ENCODE measurements around the gene LYL1.
"Not testable (repeated sequence)": the region's sequence is repeated elsewhere in the genome, so short reads cannot be mapped to it uniquely, and the experiment has no call there.

LYL1 gene

DNA sequence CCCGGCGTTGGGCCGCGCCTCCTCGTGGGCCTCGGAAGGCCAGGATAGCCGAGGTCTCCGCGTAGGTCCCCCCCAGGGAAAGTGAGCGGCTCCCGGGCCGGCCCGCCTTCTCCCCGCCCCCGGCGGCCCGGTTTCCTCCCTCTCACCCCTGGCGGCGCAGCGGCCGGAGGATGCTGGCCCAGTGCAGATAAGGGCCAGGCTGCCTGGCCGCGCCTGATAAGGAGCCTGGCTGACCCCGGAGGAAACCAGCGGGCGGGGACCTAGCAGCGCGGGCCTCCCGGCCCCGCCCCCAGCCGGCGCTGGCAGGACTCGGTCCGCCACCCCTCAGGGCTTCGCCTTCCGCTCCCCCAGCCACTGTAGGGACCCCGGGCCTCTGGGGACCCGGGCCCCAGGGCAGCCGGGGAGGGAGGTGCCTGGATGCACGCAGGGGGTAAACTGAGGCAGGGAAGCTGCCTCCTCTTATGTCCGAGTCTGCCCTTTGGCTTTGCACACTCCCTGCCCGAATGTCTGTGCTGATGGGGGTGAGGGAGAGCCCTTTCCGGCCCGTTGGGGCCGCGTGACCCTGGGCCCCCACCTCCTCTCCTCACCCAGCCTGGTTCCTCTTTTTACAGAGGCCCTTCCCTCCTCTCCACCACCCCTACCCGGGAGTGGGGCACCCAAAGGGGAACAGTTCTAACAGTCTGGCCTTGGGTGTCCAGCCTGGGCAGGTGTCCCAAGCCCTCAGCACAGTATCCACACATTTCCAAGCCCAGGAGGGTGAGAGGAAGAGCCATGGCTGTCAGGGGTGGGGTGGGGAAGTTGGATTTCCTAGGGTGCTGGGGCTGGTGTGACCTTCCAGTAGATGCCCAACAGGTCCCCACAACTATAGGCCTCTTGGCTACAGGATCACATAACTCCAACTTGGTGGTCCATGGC is at the start of gene LYL1:
TSS of gene LYL1 (minus strand) at position 193 of the 915 bp plus-strand sequence. CDS start 1,687 bp downstream, outside the sequence.
- DNase-seq = peak; percentile 75

DNA sequence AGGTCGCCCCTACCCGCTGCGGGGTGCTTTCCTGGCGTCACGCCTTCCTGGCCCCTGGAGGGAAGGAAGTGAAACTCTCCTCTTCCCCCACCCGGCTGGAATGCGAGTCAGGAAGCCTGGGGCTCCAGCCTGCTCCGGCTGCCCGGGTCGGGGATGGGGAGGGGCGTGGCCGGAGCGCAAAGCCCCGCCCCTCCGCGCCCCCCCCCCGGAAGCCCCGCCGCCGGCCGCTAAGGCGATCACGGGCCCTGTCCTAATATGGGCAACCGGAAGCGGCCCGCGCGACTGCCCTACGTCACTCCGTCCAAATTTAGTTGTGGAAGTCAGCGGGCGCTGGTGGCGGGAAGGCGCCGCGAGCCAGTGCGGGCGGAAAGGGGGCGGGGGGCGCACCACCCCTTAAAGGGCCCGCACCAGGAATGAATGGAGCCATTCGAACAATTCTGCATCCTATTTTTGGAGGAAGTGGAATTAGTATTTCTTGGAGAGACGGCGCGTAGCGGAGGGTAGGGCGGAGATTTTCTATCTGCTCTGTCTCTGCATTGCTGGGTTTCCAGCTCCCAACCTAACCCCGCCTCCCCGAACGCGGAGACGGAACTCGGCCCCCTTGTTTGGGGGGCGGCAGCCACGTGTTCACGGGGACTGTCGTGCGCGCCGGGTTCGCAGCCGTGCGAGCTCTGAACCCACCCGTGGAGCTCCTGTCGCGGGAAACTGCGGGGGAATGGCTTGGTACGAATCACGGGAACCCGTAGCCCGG is 49.1 kb upstream of the LYL1 start:
- DNase-seq = peak; percentile 99

DNA sequence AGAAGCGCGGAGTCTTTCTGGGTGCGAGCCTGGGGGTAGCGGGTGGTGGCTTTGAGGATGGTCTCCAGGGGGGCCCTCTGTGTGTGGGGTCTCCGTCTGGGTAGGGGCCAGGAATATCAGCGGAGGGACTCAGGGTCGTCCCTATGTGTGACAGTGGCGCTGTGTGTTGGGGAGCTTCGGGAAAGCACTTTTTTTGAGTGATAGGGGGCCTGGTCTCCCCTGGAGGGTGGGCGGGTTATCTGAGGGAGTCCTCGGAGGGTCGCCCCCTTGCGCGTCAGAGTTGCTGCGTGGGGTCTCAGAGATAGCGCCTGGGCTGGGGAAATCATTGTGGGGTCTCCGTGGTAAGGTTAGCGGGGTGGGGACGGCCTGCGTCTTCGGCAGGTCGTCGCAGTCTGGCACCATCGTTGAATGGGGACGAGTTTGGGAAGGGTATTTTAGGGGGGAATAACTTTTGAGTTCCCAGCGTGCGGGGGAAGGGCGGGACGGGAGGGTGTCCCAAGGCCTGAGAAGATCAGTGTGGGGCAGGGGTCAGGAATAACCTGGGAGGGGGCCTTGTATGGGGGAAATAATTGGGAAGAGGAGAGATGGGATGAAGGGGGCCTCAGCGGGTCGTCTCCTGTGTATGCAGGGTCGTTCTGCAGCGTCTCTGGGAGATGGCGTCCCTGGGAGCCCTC is 48.4 kb upstream of the LYL1 start:
- DNase-seq = peak; percentile 70

DNA sequence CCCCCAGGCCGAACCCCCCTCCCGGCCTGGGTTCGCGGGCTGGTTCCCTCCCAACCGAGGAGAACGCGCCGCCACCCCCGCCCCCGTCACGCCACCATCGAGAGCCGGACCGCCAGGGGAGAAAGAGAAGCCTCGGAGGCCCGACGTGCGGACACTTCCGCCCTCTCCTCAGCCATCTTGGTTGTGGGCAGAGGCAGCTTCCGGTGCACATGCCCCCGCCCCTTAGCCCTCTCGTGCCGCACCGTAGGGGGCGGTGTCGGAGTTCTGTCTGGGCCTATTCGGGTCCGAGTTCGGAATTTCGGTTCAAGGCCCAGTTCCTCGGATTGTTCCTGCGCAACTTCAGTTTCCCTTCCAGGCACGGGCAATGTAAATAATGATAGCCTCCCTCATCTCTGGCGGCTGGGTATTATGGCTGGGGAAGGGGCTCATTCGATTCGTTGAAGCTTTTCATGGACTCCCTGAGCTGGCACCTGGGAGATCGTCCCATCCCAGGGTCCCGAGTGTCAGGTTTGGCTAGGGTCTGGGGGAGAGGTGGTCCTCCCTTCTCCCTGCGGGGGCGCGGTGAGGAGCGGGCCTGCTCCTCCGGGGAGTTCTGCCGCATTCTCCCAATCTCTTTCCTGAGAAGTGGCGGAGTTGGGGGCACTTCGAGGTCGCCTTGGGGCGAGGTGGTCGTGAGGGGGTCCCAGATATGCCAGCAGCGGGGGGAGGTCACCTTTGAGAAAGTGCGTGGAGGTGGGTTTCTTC is 47.7 kb upstream of the LYL1 start, which contains the start of the genes IER2 and STX10:
TSS of gene IER2 (plus strand) at position 225 of the 744 bp plus-strand sequence. CDS start 2,776 bp downstream, outside the sequence.
TSS of gene STX10 (minus strand) at position 189 of the 744 bp plus-strand sequence. CDS start 202 bp downstream, outside the sequence.
- peak; percentile 96 for DNase-seq

DNA sequence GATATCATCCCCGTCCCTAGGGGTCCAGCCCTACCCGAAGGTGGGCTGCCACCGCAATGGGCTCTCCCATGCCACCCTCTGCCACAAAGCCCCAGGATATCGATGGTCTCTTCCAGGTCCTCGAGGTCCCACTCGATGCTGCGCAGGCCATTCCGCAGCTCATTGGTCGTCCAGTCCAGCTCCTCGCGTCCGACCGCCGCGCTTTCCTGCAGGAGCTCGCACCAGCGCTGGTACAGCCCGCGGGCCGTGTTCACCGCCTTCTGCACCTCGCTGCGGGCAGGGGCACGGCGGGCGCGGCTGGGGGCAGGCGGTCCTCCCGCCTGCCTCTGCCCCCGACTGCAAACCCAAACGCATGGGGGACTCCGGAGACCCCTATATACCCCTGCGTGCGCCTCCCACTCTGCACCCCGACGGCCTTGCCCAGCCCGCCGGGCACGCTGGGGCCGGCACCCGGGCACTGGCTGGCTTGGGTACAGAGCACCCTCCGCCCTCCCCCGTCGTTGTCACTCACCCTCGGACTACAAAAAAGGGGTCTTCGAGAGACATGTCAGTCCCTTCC is 47.0 kb upstream of the LYL1 start:
- DNase-seq = peak; percentile 66

DNA sequence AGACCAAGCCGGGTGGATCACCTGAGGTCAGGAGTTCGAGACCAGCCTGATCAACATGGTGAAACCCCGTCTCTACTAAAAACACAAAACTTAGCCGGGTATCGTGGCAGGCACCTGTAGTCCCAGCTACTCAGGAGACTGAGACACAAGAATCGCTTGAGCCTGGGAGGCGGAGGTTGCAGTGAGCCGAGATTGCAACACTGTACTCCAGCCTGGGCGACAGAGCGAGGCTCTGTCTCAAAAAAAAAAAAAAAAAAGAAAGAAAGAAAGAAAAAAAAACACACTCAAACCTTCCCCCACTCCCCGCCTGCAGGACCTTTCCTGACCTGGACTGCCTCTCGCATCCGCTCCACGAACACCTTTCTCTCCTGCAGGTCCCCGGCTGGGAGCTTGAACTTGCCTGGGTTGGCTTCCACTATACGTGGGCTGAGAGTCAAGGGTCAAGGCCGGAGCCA is 46.5 kb upstream of the LYL1 start:
- DNase-seq = not testable (repeated sequence)

DNA sequence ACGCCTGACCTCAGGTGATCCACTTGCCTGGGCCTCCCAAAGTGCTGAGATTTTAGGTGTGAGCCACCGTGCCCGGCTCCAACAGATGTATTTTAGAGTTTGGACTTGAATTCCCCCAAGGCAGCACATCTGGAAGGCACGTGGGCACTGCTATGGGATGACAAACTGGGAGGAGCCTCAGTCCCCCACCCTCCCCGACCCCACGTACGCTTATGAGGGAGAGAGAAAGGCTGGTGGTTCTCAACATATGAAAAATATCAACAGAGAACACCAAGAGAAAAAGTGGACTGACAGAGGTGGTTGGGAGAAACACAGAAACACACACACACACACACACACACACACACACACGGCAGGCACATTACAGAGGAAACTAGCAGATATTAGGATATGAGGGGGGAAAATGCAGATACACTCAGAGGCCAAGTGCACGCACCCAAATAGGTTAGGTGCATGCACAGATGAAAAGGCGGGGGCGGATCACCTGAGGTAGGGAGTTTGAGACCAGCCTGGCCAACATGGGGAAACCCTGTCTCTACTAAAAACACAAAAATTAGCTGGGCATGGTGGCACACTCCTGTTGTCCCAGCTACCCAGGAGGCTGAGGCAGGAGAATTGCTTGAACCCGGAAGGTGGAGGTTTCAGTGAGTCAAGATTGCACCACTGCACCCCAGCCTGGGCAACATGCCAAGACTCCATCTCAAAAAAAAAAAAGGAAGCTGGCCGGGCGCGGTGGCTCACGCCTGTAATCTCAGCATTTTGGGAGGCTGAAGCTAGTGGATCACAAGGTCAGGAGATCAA is 44.3 kb upstream of the LYL1 start:
- no peak for DNase-seq

DNA sequence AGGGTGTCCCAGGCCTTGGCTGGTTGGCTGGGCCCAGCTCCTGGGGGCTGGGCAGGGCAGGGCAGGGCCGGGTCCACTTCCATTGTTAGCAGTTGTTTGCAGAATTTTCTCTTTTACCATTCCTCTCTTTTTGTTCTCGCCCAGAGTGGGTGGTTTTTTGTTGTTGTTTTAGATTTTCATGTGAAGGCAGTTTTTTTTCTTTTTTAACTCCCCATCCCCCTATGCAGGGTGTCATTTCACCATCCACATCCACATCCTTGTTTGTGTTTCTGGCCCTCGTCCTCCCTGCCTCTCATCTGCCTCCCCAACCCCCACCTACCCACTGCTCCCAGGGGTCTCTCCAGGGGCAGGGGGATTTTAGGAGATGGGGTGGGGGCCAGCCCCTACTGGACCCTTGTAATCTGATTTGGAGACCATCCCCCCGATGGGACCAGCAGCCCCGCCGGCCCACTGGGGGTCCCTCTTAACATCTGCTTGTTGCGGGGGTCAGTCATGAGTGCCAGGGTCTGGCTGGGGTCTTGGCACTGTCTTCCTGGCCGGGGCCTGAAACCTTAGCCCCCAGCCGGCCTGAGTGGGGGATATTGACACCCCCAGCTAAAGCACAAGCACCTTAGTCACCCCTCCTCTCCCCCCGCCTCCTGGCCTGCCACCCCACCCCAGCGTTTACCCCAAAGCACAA is 37.1 kb upstream of the LYL1 start:
- DNase-seq = no peak

DNA sequence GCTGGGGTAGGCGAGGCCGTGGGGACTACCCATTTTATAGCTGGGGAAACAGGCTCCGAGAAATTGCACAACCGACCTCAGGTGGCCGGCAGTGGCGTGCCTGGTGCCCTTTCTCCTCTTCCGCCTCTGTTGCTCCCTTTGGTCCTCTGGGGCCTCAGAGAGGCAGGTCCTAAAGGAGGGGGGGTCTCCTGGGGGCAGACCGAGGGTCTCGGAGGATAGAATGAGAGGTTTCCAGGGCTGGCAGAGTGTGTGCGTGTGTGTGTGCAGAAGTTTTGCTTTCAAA is 36.2 kb upstream of the LYL1 start:
- no peak for DNase-seq

DNA sequence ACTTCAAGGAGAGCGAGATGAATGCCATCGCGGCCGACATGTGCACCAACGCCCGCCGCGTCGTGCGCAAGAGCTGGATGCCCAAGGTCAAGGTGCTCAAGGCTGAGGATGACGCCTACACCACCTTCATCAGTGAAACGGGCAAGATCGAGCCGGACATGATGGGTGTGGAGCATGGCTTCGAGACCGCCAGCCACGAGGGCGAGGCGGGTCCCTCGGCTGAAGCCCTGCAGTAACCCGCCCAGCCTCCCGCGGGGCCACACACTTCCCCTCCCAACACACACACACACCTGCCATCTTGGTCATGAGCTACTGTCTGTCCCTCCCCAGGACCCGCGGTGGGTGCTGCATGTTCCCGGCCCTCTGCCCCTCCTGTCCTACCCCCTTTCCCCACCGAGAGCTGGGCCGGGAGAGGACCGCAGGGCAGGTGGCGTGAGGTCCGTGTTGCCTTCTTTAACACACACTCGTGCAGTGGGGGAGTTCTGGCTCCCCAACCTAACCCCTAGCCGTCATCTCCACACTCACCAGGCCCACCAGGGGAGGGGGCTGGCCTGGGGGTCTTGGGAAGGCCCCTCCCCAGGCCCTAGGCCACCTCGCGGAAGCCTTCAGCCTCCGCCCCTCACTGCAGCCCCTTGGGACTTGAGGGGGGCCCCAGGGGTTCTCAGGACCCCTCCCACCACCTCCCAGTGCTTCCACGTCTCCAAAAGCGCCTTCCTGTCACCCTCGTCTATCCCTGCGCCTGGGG is 35.7 kb upstream of the LYL1 start:
- no peak for DNase-seq

DNA sequence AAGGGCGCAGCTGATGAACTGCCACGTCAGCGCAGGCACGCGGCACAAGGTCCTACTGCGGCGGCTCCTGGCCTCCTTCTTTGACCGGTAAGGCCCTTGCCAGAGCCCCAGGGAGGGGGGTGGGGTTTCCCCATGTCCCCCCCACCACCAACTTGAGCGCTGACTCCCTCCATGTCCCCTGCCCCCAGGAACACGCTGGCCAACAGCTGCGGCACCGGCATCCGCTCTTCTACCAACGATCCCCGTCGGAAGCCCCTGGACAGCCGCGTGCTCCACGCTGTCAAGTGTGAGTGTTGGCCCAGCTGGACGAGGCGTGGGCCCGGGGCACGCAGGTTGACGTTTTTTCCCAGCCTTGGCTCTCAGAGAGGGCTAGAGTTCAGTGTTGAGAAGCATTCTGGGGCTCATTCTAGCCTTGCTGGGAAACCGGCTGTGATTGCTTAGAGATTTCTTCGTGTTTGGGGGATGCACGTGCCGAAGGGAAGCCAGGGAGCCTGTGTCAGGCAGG is 34.7 kb upstream of the LYL1 start:
- DNase-seq = no peak

DNA sequence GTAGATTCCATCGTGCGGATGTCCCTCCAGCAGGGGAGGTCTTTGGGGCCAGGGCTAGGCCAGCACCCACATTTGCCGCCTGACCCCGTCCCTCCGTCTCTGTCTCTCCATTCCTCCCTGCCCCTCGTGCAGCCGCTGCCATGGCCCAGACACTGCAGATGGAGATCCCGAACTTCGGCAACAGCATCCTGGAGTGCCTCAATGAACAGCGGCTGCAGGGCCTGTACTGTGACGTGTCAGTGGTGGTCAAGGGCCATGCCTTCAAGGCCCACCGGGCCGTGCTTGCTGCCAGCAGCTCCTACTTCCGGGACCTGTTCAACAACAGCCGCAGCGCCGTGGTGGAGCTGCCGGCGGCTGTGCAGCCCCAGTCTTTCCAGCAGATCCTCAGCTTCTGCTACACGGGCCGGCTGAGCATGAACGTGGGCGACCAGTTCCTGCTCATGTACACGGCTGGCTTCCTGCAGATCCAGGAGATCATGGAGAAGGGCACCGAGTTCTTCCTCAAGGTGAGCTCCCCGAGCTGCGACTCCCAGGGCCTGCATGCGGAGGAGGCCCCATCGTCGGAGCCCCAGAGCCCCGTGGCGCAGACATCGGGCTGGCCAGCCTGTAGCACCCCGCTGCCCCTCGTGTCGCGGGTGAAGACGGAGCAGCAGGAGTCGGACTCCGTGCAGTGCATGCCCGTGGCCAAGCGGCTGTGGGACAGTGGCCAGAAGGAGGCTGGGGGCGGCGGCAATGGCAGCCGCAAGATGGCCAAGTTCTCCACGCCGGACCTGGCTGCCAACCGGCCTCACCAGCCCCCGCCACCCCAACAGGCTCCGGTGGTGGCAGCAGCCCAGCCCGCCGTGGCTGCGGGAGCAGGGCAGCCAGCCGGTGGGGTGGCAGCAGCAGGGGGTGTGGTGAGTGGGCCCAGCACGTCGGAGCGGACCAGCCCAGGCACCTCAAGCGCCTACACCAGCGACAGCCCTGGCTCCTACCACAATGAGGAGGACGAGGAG is 32.7 kb upstream of the LYL1 start:
- no peak for DNase-seq

DNA sequence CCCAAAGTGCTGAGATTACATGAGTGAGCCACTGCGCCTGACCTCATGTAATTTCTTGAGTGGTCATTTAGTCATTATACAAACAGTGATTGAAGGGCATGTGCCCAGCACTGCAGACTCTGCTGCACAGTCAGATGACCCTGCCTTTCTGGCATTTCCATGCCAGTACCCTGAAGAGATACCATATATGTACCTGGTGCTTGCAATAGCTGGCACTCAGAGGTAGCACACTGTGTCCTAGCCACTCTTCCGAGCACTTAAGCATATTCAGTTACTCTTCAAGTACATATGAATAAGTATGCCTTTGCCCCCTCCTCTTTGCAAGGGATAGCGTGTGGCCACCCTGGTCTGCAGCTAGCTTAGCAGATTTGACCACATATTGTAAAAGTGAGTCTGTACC is 32.0 kb upstream of the LYL1 start:
- DNase-seq = no peak

DNA sequence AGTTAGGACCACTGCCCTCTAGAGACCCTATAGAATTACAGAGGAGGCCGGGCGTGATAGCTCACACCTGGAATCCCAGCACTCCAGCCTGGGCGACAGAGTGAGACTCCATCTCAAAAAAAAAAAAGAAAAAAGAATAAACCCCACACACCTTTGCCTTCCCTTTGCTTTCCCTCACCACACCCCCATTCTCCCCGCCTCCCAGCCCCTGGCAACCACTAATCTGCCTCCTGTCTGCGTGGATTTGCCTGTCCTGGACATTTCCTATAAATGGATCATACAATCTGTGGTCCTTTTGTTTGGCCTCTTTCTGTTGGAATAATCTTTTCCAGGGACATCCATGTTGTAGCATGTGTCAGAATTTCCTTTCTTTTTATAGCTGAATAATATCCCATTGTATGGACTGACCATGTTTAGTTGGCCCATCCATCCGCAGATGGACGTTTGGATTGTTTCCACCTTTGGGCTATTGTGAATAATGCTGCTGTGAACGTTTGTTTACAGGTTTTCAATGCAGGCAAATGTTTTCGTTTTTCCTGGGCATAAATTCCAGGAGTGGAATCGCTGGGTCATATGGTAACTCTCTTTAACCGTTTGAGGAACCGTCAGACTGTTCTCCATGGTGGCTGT is 30.7 kb upstream of the LYL1 start:
- no peak for DNase-seq

DNA sequence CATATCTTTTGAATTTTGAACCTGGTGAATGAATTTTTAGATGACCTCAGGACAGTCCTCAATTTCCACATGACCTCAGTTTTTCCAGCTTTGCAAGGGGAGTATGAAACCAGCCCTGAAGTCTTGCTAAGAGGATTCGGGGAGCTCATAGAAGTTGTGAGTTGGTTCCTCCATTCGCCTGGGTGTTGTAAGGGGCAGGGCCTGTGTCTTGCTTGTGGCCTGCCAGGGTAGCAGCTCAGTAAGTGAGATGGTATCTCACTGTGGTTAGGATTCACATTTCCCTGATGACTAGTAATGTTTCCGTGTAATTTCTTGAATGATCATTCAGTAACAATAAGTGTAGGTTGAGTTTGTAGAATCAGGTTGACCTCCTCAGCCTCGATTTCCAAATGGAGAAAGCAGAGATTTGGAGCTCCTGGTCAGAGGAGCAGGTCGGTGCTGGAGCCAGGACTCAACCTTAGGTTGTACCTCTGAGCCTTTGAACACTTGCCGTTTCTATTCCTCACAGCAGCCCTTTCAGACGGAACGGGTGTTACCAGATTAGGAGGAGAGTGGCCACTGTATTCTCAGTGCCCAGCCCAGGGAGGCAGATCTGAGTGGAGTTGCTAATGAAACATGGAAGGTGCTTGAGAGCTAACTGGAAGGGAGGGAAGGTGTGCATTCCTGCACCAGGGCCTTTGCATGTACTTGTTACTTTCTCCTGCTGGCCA is 30.0 kb upstream of the LYL1 start:
- DNase-seq = no peak

DNA sequence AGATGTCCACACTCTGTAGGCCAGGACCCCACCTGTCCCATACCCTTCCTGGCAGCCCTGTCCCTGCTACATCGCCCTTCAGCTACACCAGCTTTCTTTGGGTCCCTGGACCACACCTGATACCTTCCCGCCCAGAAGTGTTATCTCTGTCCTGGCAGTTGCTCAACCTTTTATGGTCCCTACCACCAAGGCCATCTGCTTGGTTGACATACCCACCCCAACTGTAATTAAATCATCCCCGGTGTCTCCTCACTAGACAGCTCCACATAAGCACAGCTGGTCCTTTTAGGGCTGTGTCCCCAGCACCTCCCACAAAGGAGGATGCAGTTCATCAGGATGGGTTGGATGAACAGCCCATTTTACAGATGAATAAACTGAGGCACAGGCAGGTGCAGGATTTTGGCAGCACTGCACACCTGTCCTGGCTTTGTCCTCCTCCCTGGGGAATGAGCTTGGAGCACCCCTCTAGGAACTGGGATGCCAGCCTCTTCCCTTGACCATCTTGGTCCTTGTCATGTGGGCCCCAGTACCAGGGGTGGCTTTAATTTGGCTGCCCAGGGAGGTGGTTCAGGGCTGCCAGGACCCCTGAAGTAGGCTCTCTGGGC is 28.3 kb upstream of the LYL1 start:
- no peak for DNase-seq

DNA sequence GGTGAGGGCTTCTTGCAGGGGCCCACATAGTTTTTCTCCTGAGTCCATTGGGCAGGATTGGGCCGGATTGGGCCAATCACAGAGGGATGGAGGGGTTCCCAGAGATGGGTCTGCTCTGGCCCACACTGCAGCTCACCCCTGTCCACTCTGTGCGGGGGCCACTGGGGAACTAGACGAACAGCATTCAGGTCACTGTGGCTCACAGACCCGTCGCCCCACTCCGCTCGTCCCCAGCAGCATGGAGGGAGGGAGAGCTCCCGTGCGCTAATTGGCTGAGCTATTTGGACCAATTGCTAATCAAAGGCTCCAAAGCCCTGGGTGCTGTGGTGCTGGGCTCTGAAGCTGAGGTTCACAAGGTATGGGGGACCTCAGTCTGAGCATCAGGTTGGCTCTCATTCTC is 26.7 kb upstream of the LYL1 start:
- no peak for DNase-seq

Measured in right hindlimb (tissue), 1 donor.